Activated naive CD8-positive, alpha-beta T cell (primary cell): Measurements from ENCODE around the gene FAT1.

Source experiments
- H3K27ac Mint-ChIP-seq: one replicate; pipeline ENCODE4 v1.8.0; 2021; ENCODE audit warnings: mixed read lengths
- H3K27me3 Mint-ChIP-seq: one replicate; pipeline ENCODE4 v1.8.0; 2021; ENCODE audit warnings: mixed read lengths
- H3K36me3 Mint-ChIP-seq: one replicate; pipeline ENCODE4 v1.8.0; 2021; ENCODE audit warnings: mixed read lengths
- H3K4me1 Mint-ChIP-seq: one replicate; pipeline ENCODE4 v1.8.0; 2021; ENCODE audit warnings: low read depth, mixed read lengths
- H3K4me3 Mint-ChIP-seq: one replicate; pipeline ENCODE4 v1.8.0; 2021; ENCODE audit warnings: mild to moderate bottlenecking, mixed read lengths
- H3K9me3 Mint-ChIP-seq: one replicate; pipeline ENCODE4 v1.8.0; 2021; ENCODE audit warnings: low read depth, mixed read lengths

Gene FAT1

DNA sequence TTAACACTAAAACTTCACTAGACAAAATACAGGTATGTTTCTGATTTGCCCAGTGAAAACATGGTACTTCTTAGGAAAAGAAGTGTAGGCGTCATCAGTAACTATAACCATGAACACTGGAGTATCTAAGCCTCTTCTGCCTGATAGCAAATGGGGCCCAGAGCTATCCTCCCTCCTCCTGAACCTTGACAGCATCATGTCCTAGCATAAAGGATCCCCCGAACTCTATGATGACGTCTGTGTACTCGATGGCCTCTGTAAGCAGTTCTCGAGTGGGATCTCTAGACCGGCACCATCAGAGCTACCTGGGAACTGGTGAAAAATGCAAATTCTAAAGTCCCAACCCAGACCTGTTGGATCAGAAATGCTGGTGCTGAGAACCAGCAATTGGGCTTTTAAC lies 132.0 kb downstream of the FAT1 start:
- Mint-ChIP-seq H3K36me3 (no peaks in the 10 kb centered on the region), H3K27me3 (no peaks in the 10 kb centered on the region), H3K4me1 (no peaks in the 10 kb centered on the region), H3K27ac (no peak overlapping the region), H3K9me3 (no peaks in the 10 kb centered on the region), H3K4me3 (no peak overlapping the region)

DNA sequence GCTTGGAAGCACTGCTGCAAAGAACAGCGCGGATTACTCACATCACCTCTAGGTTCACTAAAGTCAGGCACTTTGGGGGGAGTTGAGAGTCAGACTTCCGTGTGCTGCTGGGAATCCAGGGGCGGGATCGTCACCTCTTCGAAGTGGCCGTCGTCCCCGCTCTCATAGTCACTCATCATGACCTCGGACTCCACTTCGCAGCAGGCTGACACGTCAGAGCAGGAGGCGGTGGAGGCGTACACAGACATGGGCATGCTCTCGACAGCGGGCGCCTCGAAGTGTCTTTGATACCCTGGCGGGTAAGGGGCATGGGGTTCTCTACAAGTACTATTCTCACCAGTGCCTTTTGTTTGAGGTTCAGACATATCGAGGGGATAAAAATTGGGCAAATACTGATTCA lies 135.2 kb downstream of the FAT1 start:
- Mint-ChIP-seq H3K4me1 (no peaks in the 10 kb centered on the region), H3K4me3 (no peak overlapping the region), H3K9me3 (no peaks in the 10 kb centered on the region), H3K36me3 (no peaks in the 10 kb centered on the region), H3K27me3 (no peaks in the 10 kb centered on the region), H3K27ac (no peak overlapping the region)

- Mint-ChIP-seq H3K9me3 (peaks cover under 1% of the 10 kb centered on the region), H3K36me3 (no peaks in the 10 kb centered on the region), H3K4me1 (no peaks in the 10 kb centered on the region), H3K27me3 (no peaks in the 10 kb centered on the region), H3K4me3 (no peak overlapping the region), H3K27ac (no peak overlapping the region)
Measured at GRCh38 chr4:186587416-186588018, 136.1 kb downstream of the FAT1 start.

GRCh38 chr4:186586205-186586604 lies 137.5 kb downstream of the FAT1 start:
- Mint-ChIP-seq H3K4me3 (no peak overlapping the region), H3K27ac (no peak overlapping the region), H3K4me1 (no peaks in the 10 kb centered on the region), H3K27me3 (no peaks in the 10 kb centered on the region), H3K9me3 (peaks cover 9% of the 10 kb centered on the region), H3K36me3 (no peaks in the 10 kb centered on the region)

DNA sequence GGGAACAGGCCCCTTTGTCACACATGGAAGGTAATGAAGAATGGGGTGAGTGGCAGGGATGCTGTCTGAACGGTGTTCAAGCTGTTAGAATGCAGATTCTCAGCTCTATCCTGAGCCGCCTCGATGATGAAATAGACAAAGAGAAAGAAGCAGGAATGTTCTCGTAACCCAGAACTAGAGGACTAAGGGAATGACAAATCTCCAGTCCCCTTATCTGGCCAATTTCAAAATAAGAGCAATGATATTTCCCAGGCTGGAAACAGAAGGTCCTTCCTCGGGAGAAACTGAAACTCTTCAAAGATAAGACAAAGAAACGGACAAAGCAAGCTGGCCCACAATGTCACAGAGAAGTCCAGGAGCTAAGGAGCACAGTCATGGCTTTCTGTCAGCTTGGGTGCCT lies 138.7 kb downstream of the FAT1 start:
- Mint-ChIP-seq H3K4me3 (no peak overlapping the region), H3K27me3 (no peaks in the 10 kb centered on the region), H3K4me1 (no peaks in the 10 kb centered on the region), H3K9me3 (peaks cover 9% of the 10 kb centered on the region), H3K36me3 (no peaks in the 10 kb centered on the region), H3K27ac (no peak overlapping the region)

- no peaks in the 10 kb centered on the region for H3K27me3 Mint-ChIP-seq
- H3K9me3 Mint-ChIP-seq = peaks cover 9% of the 10 kb centered on the region
- H3K27ac Mint-ChIP-seq = no peak overlapping the region
- no peaks in the 10 kb centered on the region for H3K4me1 Mint-ChIP-seq
- H3K36me3 Mint-ChIP-seq = no peaks in the 10 kb centered on the region
- H3K4me3 Mint-ChIP-seq = no peak overlapping the region
Measured at GRCh38 chr4:186581421-186581820, 142.2 kb downstream of the FAT1 start.

DNA sequence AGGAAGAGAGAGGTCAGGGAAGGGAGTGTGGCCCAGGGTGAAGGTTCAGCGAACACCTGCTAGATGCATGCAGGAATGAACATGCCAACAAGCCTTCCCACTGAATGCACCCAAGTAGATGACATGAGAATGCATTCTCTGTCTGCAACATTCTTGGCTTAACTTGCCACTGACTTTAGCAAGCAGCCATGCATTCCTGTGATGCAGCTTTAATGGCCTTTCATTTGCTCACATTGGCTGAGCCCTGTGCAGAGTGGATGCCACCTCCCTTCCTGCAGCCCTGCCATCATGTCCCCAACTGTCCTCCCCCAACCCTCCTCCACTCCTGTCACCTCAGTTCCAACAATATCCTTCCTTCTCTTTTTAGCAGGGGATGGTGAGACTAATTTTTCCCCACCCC lies 143.0 kb downstream of the FAT1 start:
- Mint-ChIP-seq H3K9me3 (peaks cover 9% of the 10 kb centered on the region), H3K27me3 (no peaks in the 10 kb centered on the region), H3K4me3 (no peak overlapping the region), H3K27ac (no peak overlapping the region), H3K36me3 (no peaks in the 10 kb centered on the region), H3K4me1 (no peaks in the 10 kb centered on the region)

GRCh38 chr4:186570193-186570996 lies 153.3 kb downstream of the FAT1 start:
- Mint-ChIP-seq H3K4me3 (no peak overlapping the region), H3K36me3 (no peaks in the 10 kb centered on the region), H3K4me1 (no peaks in the 10 kb centered on the region), H3K9me3 (no peaks in the 10 kb centered on the region), H3K27ac (no peak overlapping the region), H3K27me3 (no peaks in the 10 kb centered on the region)

GRCh38 chr4:186569533-186570192 lies 154.0 kb downstream of the FAT1 start:
- Mint-ChIP-seq H3K36me3 (no peaks in the 10 kb centered on the region), H3K27me3 (no peaks in the 10 kb centered on the region), H3K4me3 (no peak overlapping the region), H3K4me1 (no peaks in the 10 kb centered on the region), H3K27ac (no peak overlapping the region), H3K9me3 (no peaks in the 10 kb centered on the region)

DNA sequence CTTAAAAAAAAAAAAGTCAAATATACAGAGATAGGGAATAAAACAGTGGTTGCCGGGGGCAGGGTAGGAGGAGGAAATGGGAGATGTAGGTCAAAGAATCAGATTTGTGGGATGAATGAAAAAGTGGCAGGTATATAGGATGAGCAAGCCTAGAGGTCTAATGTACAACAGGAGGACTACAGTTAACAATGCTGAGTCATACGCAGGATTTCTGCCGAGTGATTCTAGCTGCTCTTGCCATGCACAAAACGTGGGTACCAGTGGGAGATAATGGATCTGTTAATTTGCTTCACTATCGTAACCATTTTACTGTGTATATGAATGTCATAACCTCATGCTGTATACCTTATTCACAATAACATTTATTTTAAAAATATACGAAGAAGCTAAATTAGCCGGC lies 157.6 kb downstream of the FAT1 start:
- Mint-ChIP-seq H3K4me1 (no peaks in the 10 kb centered on the region), H3K27ac (no peak overlapping the region), H3K36me3 (no peaks in the 10 kb centered on the region), H3K4me3 (no peak overlapping the region), H3K27me3 (no peaks in the 10 kb centered on the region), H3K9me3 (no peaks in the 10 kb centered on the region)

DNA sequence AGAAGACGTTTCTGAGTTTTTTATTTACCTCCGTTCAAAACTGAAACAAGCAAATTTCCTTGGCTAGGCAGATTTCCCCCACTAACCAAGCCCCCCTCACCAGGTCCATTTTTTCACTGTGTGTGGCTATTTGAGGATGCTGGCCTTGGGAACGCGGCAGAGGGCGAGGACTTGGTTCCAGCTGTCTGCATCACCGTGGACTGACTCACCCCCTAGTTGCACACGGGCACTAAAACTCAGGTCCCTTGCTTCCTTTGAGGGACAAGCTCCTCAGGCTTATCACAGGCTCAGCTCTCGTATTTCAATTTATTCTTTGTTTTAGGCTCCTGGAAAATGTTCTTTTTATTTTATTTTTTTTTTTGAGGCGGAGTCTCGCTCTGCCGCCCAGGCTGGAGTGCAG lies 159.9 kb downstream of the FAT1 start:
- Mint-ChIP-seq H3K4me1 (no peaks in the 10 kb centered on the region), H3K4me3 (no peak overlapping the region), H3K27me3 (no peaks in the 10 kb centered on the region), H3K27ac (no peak overlapping the region), H3K36me3 (no peaks in the 10 kb centered on the region), H3K9me3 (peaks cover 10% of the 10 kb centered on the region)

DNA sequence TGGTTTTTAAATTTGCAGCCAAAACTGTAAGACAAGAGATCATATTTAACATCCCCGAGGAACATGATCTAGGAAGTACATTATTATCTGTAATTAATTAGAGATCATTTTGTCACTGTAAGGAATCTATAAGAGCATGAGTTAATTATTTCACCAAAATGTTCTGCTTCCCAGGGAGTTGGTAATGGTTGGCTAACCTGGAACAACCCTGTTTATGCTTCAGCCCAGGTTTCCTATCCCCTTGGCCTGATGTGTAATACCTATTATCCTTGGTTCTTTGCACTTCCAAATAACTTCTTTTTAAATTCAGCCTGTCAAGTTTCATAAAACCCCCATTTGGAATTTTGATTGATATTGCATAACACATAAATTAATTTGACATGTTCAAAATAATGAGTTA lies 161.9 kb downstream of the FAT1 start:
- H3K27ac Mint-ChIP-seq = no peak overlapping the region
- H3K27me3 Mint-ChIP-seq = peaks cover 2% of the 10 kb centered on the region
- H3K4me3 Mint-ChIP-seq = no peak overlapping the region
- H3K36me3 Mint-ChIP-seq = no peaks in the 10 kb centered on the region
- H3K4me1 Mint-ChIP-seq = no peaks in the 10 kb centered on the region
- H3K9me3 Mint-ChIP-seq = peaks cover 10% of the 10 kb centered on the region

GRCh38 chr4:186560647-186561046 lies 163.0 kb downstream of the FAT1 start:
- no peak overlapping the region for H3K27ac Mint-ChIP-seq
- H3K4me1 Mint-ChIP-seq = no peaks in the 10 kb centered on the region
- peaks cover 7% of the 10 kb centered on the region for H3K27me3 Mint-ChIP-seq
- H3K9me3 Mint-ChIP-seq = peaks cover 10% of the 10 kb centered on the region
- no peaks in the 10 kb centered on the region for H3K36me3 Mint-ChIP-seq
- H3K4me3 Mint-ChIP-seq = no peak overlapping the region

GRCh38 chr4:186557486-186557885 lies 166.2 kb downstream of the FAT1 start:
- Mint-ChIP-seq H3K36me3 (no peaks in the 10 kb centered on the region), H3K27me3 (peaks cover 22% of the 10 kb centered on the region), H3K4me3 (no peak overlapping the region), H3K9me3 (peaks cover 10% of the 10 kb centered on the region), H3K27ac (no peak overlapping the region), H3K4me1 (no peaks in the 10 kb centered on the region)

DNA sequence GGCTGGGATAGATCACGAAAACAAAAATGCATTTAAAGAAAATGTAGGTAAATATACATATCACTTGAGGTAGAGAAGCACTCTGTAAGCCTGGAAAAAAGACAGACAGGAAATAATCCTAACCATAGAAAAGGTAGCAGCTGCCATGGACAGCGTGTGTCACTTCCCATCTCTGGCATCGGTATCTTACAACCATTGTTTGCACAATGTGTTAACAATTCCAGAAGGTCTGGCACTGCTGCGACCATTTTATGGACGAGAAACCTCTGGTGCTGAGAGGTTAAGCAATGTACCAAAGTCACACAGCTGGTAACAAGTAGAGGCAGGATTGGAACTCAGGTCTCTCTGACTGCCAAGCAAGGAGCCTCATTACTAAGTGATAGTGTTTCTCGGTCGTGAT lies 166.6 kb downstream of the FAT1 start:
- Mint-ChIP-seq H3K4me1 (no peaks in the 10 kb centered on the region), H3K27ac (no peak overlapping the region), H3K9me3 (peaks cover 10% of the 10 kb centered on the region), H3K36me3 (no peaks in the 10 kb centered on the region), H3K4me3 (no peak overlapping the region), H3K27me3 (peaks cover 23% of the 10 kb centered on the region)
